Activated naive CD4-positive, alpha-beta T cell treated with Interleukin-2 at 50 U/mL for 16 hours (primary cell): ENCODE results near the gene TICRR.
A peak's percentile ranks its signal among the peaks of the same experiment; 100 is the strongest.
"Not testable (repeated sequence)": the region's sequence is repeated elsewhere in the genome, so short reads cannot be mapped to it uniquely, and the experiment has no call there.

ENCODE experiments used
- DNase-seq: peaks from one replicate; pipeline ENCODE4 v3.0.0-alpha.2; 2020

TICRR gene

GRCh38 chr15:89566621-89567294 is 8.5 kb upstream of the TICRR start:
- no peak for DNase-seq

- no peak for DNase-seq
These were observed 6.1 kb upstream of the TICRR start for GRCh38 chr15:89569090-89569745.

GRCh38 chr15:89575656-89576416 is 567 bp downstream of the TICRR start:
- DNase-seq = peak; percentile 9

- DNase-seq = no peak
These were observed 1.1 kb downstream of the TICRR start for GRCh38 chr15:89576417-89576773.

GRCh38 chr15:89577776-89578115 is 2.5 kb downstream of the TICRR start:
- DNase-seq = no peak

GRCh38 chr15:89578146-89578545 is 2.9 kb downstream of the TICRR start:
- no peak for DNase-seq

- not testable (repeated sequence) for DNase-seq
These were observed 5.5 kb downstream of the TICRR start for GRCh38 chr15:89580747-89581146.

- DNase-seq = no peak
These were observed 11.4 kb downstream of the TICRR start for GRCh38 chr15:89586651-89587050.

GRCh38 chr15:89587955-89588354 is 12.7 kb downstream of the TICRR start:
- DNase-seq = no peak

GRCh38 chr15:89591834-89592233 is 16.6 kb downstream of the TICRR start:
- DNase-seq = no peak

- DNase-seq = no peak
These were observed 17.7 kb downstream of the TICRR start for GRCh38 chr15:89593018-89593417.

- DNase-seq = no peak
These were observed 23.8 kb downstream of the TICRR start for GRCh38 chr15:89599021-89599420.

- no peak for DNase-seq
These were observed 36.0 kb downstream of the TICRR start for GRCh38 chr15:89611317-89611716.

- DNase-seq = no peak
These were observed 37.8 kb downstream of the TICRR start for GRCh38 chr15:89613031-89613430.

- DNase-seq = no peak
These were observed 38.9 kb downstream of the TICRR start for GRCh38 chr15:89614164-89614563.

GRCh38 chr15:89615135-89615534 is 39.9 kb downstream of the TICRR start:
- no peak for DNase-seq

- no peak for DNase-seq
These were observed 41.0 kb downstream of the TICRR start for GRCh38 chr15:89616228-89616627.

GRCh38 chr15:89621547-89621946 is 46.3 kb downstream of the TICRR start:
- no peak for DNase-seq

- DNase-seq = no peak
These were observed 47.9 kb downstream of the TICRR start for GRCh38 chr15:89623165-89623564.

- DNase-seq = no peak
These were observed 50.4 kb downstream of the TICRR start for GRCh38 chr15:89625716-89626115.

GRCh38 chr15:89627256-89627970 is 52.1 kb downstream of the TICRR start:
- DNase-seq = no peak

- DNase-seq = no peak
These were observed 53.0 kb downstream of the TICRR start for GRCh38 chr15:89628301-89628700.
